ENCODE results near the gene OR51G1. TPM values are rescaled to one million over a fixed set of nuclear protein-coding genes. Genes with fewer than 3 reads are reported as not detected.
"Not testable (repeated sequence)": the region's sequence is repeated elsewhere in the genome, so short reads cannot be mapped to it uniquely, and the experiment has no call there.

Gene OR51G1, protein sequence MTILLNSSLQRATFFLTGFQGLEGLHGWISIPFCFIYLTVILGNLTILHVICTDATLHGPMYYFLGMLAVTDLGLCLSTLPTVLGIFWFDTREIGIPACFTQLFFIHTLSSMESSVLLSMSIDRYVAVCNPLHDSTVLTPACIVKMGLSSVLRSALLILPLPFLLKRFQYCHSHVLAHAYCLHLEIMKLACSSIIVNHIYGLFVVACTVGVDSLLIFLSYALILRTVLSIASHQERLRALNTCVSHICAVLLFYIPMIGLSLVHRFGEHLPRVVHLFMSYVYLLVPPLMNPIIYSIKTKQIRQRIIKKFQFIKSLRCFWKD
- total RNA-seq = not detected in 2 replicates

DNA sequence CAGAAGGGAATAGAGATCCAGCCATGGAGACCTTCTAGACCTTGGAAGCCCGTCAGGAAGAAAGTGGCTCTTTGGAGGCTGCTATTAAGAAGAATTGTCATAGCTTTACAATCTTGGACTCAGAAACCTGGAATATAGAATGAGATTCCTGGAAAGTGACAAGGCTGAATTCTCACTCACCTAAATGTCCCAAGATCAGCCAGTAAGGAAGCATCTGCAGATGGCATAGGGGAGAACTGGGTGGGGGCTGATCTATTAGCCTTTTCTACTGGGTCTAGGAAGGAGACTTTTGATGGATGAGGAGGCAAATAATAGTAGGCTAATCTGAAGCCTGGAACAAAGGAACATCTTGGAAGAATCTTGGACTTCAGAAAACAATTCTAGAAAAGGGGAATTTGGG lies at the start of gene OR51G1:
OR51G1 (minus strand) TSS at position 101 of the 400 bp plus-strand sequence; CDS start at position 101, 0 bp downstream.
- DNase-seq = no peak

DNA sequence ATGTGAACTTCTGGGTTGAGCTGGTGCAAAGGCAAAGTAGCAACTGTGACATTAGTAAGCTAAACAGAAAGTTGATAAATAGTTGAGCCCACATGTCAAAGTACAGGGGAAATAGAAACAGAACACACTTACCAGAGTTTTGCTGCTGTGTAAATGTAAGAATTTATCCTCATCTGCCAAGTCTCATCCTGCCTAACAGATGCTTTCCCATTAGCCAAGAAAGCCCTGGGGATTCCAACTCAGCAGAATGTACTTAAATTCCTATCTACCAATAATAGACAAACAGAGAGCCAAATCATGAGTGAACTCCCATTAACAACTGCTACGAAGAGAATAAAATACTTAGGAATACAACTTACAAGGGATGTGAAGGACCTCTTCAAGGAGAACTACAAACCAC lies 38.7 kb upstream of the OR51G1 start:
- no peak for DNase-seq

DNA sequence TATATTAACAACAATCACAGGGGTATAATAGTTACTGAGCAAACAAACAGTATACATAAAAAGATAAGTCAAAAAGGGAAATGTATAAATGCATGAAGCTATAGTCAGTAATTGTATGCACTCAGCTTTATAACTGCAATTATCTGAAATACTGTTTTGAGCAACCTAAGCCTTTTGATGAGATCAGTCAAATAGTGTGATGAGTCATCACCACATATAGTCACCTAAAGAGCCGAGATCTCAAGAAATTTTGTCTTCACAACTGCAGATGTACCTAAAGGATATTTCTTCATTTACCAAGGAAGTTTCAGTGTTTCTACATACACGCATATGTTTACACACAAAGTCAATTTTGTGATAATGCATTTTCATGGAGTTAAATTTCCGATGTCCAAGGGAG lies 36.7 kb upstream of the OR51G1 start:
- DNase-seq = no peak

DNA sequence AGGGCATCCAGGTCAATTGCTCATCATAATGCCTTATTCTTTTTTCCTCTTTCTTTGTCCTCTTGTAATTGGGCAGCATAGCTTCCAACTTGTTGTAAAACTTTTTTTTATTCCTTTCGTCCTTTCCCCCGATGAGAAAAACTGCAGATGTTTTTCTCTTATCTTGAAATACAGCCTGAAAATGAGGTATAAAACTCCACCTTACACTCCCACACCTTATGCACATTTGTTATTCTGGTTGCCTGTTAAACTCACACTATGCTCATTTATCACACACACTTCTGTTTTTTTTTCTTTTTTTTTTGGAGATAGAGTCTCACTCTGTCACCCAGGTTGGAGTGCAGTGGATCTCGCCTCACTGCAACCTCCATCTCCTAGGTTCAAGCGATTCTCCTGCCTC lies 33.3 kb upstream of the OR51G1 start:
- no peak for DNase-seq

DNA sequence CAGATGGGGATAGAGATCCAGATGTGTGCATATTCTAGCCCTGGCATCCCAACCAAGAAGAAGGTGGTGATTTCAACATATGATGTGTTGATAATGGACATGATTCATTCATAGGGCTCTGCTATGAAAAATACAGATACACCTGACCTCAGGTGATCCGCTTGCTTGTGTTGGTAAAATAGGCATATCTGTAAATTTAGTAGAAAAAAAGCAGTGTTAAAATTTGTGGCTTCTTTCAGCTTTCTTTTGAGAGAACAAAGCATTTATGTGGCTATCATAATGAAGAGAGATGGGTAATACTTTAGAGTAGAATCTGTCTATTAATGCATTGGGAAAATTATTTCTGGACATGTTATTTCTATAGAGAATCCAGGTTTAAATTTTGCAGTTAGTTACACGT lies 31.5 kb upstream of the OR51G1 start, which contains the start of gene OR51A2:
OR51A2 (minus strand) TSS at position 101 of the 400 bp plus-strand sequence; CDS start at position 101, 0 bp downstream.
- not testable (repeated sequence) for DNase-seq

DNA sequence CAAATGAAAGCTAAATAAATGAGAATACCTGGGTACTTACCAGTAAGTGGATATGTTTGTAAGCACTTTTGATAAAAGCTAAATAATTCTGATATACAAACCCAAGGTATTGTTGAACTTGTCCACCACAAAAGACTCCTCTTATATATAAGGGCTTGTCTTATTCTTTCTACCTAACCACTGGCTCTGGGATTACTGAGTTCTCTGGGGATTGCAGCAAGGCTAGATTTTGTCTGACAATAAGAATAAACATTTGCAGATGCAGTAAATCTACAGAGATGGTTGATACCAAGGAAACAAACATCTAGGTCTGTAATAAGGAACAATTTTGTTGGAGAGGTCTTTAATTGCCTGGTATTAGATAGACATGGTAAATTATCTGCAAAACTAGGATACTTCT lies 23.4 kb upstream of the OR51G1 start, which contains the start of gene OR51A4:
OR51A4 (minus strand) TSS at position 101 of the 400 bp plus-strand sequence. CDS start 505 bp downstream, outside the sequence.
- DNase-seq = no peak

DNA sequence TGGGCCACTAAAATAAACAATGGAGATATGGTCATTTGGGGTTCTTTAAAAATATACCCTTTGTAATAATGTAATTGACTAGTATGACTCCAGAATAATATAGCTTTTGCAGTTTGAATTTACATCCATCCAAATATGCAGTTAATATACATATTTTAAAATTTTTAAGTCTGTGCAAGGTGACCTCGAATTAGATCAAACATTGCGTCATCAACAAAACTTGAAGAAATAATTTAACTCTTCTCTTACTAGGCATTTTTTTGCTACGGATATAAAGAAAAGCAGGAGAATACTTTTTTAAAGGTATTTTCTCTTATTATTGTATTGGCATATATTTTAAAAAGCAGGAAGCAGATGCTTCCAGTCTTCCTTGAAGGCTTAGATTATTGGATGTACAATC lies 12.6 kb upstream of the OR51G1 start:
- no peak for DNase-seq

DNA sequence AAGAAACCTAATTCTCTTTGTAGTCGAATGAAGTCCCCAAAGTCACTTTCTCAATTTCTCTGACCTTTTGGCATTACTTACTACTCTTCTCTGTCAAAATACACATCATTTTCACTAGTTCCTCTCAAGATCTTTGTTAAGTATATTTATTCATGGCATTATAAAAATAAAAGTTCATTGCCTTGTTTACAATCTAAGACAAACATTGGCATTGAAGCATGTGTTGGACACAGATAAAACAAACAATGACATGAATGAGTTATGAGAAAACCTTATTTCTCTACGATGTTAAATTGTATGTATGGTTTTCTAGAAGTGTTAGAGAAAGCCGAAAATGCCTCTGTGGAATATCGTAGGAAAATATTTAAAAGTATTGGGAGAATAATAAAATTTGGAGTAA lies 8.6 kb upstream of the OR51G1 start:
- no peak for DNase-seq

DNA sequence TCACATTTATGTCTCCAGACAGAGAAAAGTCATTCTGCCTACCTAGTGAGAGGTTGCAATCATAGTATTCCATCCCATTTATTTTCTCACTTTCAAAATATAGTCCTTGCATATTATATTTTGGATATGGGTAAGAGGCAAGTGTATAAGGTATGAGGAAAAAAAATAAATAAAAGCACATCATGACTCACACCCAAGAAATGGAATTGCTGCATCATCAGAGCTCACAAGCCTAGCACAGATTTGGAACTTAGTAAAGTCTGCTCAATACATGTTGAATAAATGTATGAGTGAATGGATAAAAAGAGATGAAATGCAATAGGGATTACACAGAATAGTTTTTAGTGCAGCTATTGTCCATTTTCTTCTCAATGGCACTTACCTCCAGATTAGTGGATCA lies 2.5 kb upstream of the OR51G1 start:
- no peak for DNase-seq

DNA sequence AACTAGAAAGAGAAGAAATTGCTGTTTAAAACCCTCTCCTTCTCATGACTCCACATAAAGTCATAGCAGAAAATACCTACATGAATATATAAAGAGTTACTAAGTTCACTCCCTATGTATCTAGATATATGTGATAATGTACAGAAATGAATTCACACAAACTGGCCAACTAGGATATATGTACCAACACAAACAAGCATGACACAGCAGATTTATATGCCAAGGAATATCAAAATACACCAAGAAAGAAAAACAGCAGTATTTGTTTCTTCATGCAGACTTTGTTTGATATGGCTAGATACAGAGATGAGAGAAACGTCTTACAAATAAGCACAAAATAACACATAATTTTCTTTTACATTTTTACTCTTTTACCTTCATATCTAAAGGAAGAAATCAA lies 1.8 kb downstream of the OR51G1 start:
- DNase-seq = no peak

DNA sequence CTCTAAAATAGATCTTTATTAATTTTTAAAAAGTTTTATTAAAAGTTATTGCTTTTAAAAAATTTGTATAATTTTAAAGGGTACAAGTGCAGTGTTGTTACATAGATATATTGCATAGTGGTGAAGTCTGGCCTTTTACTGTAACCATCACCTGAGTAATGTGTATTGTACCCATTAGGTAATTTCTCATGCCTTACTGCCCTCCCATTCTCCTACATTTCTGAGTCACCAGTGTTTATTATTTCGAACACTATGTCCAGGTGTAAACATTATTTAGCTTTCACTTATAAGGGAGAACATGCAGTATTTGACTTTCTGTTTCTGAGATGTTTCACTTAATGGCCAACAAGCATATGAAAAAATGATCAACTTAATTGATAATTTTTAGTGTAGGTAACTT lies 2.3 kb downstream of the OR51G1 start:
- no peak for DNase-seq

DNA sequence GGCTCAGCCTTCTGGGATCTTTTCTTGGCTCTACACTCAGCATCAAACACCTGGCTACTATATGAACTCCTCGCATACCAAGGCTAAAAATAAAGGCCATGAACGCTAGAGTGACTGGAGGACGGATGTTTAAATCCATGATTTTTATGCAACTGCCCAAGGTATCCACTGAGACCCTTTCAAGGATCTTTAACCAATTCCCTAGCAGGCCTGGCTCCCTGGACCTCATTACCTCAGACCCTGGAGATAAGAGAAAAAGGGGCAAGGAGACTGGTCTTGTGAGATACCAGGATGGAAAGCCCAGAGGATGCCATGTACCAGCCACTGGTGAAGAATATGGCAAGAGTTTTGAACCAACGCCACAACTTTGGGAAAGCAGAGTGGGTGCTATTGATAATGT lies 4.9 kb downstream of the OR51G1 start, which contains the start of gene OR51G2:
OR51G2 (minus strand) TSS at position 101 of the 400 bp plus-strand sequence. CDS start 3,687 bp downstream, outside the sequence.
- DNase-seq = no peak

DNA sequence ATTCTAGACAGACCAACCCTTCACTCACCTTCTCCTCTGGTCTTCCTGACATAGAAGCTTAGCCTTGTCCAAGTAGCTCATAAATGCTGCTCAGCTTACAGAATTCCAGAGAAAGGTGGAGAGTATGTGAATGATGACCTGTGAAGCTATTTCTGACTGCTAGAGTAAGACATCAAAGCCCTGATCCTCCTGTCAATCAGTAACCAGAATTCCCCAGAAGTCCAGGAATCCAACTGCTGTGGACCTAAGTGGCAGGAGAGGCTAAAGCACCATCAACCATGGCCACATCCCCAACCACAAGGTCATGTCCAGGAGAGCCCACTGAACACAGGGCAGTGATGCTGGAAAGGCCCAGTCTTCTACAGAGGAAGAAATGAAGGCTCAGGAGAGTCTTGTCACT lies 7.6 kb downstream of the OR51G1 start:
- no peak for DNase-seq

DNA sequence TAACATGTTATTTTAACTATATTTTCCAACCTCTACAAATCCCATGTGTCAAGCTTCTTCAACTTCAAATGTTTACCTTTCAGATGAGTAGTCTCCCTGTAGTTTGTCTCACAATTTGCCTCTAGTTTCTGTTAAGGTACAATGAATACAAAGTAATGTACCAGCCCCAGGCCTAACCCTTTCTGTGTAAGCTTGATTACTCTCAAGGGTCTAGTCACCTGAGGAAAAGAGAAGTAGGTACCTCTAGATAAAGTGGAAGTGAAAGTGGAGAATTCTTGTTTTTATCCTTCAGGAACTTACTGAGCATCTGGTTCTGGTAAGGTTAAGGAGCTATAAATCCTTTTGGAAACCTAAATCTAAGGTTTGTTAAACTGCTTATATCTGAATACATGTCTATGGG lies 20.7 kb downstream of the OR51G1 start, which contains the start of gene OR51A7:
OR51A7 (plus strand) TSS at position 300 of the 400 bp plus-strand sequence. CDS start 3,587 bp downstream, outside the sequence.
- no peak for DNase-seq

DNA sequence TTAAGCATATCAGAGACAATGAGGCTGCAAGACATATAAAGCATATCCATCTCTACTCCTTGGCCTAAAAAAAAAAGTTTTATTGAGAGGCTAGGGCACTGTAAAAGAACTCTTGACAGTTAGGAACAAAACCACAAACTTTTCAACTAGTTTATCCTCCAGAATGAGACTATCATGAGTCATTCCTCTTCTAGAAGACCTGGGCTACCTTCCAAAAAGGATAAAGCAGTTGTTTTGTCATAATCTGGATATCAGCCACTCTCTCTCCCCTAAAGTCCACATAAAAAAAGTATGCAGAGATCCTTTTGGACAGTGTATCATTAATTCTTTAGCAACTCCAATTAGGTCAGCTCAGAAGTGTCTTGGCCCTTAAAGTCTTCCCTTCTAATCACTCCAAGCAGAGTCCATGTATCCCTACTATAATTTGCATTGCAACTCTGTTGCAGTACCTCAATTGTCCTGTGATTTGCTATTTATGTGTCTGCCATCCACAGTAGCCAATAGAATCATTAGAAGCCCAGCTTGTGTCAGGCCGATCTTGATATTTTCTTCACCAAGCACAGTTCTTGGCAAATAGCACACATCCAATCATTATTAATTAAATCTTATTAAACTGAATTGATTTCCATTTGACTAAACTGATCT lies 32.0 kb downstream of the OR51G1 start:
- no peak for DNase-seq

DNA sequence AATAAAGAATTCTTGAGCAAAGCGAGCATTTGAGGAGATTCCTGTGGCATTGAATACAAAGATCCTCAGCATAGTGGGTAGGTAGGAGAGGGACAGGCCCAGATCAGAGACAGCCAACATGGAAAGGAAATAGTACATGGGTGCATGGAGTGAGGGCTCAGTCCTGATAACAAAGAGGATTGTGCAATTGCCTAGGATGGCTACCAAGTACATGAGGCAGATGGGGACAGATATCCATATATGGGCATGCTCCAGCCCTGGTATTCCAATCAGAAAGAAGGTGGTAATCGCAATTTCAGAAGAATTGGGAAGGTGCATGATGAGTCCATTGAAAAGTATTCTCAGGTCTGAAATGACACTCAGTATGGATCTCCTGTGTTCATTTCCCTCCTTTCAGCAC lies 33.9 kb downstream of the OR51G1 start:
- DNase-seq = no peak

DNA sequence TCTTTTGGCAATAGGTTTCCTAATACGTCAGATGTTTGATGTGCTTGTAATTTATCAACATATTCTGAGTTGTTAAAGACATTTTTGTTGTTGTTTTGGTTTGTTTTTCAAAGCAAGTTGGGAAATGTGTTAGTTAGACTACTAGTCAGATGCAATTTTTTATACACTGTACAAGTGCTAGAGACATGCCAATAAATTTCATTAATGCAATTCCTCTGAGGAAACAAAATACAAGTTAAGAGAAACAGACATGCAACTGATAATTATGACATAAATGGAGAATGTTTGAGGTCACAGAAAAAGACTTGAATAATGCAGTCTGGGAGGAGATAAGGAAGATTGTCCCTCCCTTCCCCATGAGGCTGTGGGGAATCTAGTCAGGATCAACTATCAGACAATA lies 36.5 kb downstream of the OR51G1 start:
- no peak for DNase-seq

DNA sequence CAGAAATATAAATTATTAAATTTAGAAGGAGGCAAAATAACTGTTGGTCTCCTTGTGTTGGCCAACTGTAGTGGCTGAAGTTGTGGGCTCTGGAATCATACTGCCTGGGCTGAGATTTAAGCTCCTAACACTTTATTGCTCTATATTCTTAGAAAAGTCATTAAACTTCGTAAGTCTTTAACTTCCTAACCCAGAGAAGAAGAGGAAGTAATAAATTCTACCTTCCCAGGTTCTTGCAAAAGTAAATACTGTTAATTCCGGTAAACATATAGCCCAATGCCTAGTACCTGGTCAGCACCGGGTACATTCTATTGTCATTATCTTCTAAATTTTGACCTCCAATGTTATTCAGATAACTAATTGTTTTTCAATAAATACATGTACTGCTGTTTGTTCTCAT lies 38.0 kb downstream of the OR51G1 start:
- no peak for DNase-seq

DNA sequence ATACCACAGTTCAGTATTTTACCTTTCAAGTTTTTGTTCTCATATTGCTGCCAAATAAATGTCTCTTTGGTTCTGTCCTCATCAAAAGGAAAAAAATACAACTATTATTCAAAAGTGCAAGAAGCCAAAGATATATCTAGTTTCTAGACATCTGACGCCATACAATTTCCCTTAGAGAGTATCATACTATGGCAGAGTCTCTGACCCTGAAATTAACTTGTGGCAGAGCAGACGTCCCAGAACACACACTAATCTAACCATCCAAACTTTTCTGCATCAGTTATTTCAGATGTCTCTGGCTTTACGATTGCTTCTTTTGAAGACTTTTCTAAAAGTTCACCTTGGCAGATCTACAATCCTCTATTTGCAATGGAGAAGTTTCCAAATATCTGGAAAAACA lies 39.8 kb downstream of the OR51G1 start:
- no peak for DNase-seq

DNA sequence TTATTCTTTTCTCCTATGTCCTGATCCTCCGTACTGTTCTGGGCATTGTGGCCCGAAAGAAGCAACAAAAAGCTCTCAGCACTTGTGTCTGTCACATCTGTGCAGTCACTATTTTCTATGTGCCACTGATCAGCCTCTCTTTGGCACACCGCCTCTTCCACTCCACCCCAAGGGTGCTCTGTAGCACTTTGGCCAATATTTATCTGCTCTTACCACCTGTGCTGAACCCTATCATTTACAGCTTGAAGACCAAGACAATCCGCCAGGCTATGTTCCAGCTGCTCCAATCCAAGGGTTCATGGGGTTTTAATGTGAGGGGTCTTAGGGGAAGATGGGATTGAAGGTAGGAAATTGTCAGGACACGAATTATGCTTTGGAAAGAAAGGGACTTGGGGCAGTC lies 41.6 kb downstream of the OR51G1 start:
- DNase-seq = no peak

DNA sequence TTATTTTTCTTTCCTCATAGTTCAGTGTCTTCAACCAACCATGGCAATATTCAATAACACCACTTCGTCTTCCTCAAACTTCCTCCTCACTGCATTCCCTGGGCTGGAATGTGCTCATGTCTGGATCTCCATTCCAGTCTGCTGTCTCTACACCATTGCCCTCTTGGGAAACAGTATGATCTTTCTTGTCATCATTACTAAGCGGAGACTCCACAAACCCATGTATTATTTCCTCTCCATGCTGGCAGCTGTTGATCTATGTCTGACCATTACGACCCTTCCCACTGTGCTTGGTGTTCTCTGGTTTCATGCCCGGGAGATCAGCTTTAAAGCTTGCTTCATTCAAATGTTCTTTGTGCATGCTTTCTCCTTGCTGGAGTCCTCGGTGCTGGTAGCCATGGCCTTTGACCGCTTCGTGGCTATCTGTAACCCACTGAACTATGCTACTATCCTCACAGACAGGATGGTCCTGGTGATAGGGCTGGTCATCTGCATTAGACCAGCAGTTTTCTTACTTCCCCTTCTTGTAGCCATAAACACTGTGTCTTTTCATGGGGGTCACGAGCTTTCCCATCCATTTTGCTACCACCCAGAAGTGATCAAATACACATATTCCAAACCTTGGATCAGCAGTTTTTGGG lies 42.2 kb downstream of the OR51G1 start, which contains the start of gene OR51T1:
OR51T1 (plus strand) TSS at position 41 of the 641 bp plus-strand sequence; CDS start at position 41, 0 bp downstream.
- DNase-seq = no peak

DNA sequence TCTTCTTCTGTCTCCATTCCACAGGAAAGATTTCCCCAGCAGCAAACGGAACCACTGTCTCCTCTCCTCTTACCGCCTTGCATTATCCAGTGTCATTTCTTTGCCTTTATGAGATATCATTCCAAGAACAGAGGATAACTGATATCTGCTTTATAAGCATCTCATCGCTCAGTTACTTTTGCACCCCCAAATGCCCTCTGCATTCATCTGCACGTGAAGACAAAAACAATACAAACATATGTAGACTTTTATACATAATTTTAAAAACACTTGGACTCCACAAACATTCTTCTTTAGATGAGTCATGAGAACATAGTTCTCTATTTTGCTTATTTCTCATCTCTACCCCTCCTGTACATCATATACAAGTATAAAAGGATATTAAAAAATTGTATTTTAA lies 43.0 kb downstream of the OR51G1 start:
- DNase-seq = no peak

Data from dermis blood vessel endothelial cell (primary cell).